Body of pancreas (tissue), 4 donors: ENCODE measurements around the gene NRG3. TPM values are rescaled to one million over a fixed set of nuclear protein-coding genes. Genes with fewer than 3 reads are reported as not detected.

Experiments used
- ATAC-seq: fragments of 150-250 bp; one replicate; pipeline ENCODE4 v1.9.1; 2016
- DNase-seq, 4 donors: peaks; one replicate each; pipeline ENCODE4 v3.0.0-alpha.2; 2019
- H3K27ac ChIP-seq, 4 donors: fragments of 200-600 bp; sonication (generic); 1 replicate in 3 of 4; 2 replicates in 1 of 4; pipeline versions ENCODE4 v1.5.1 to v1.6.1; 2016 to 2019; ENCODE audit warnings: mild to moderate bottlenecking in 1 of 4, mixed read lengths in 1 of 4, moderate library complexity in 1 of 4
- H3K27me3 ChIP-seq, 2 donors: fragments of 200-600 bp; sonication (generic); one replicate each; pipeline ENCODE4 v1.6.0; 2016; ENCODE audit warnings: mild to moderate bottlenecking in 1 of 2
- H3K36me3 ChIP-seq, 2 donors: fragments of 200-600 bp; sonication (generic); replicated peaks in 1 of 2; 2 replicates each; pipeline ENCODE4 v1.5.1; 2016; ENCODE audit warnings: low read depth in 2 of 2; ENCODE audit not compliant: insufficient read depth in 1 of 2
- H3K4me1 ChIP-seq: fragments of 200-600 bp; sonication (generic); one replicate; pipeline ENCODE4 v1.6.0; 2016
- H3K4me3 ChIP-seq, 2 donors: fragments of 200-600 bp; sonication (generic); 1 replicate in 1 of 2; 2 replicates in 1 of 2; pipeline ENCODE4 v1.5.1; 2016 to 2019
- H3K9me3 ChIP-seq, 3 donors: fragments of 200-600 bp; sonication (generic); 1 replicate in 2 of 3; 2 replicates in 1 of 3; pipeline ENCODE4 v1.5.1; 2016
- CTCF ChIP-seq, 7 experiments: fragments of 450-650 bp in 4 of 7; fragments of 200-600 bp in 3 of 7; sonication (generic) in 3 of 7; IDR thresholded peaks; one replicate each; pipeline ENCODE4 v1.5.1; 2016 to 2019; ENCODE audit warnings: antibody characterized with exemption in 7 of 7
- POLR2A ChIP-seq, 3 donors: fragments of 450-650 bp; IDR thresholded peaks; one replicate each; pipeline ENCODE4 v1.6.1; 2016; ENCODE audit warnings: antibody characterized with exemption in 3 of 3, mild to moderate bottlenecking in 2 of 3
- WGBS, 2 donors: methylation state at CpG; one replicate each; pipeline ENCODE4 v1.1.5; 2017; 5-methylcytosine and 5-hydroxymethylcytosine counted together
- intact Hi-C: fragments of 100-400 bp; cut with DNase I; formaldehyde crosslinking; loops from one replicate; pipeline ENCODE4 v1.15.1; 2023
- total RNA-seq, 2 donors: library from RNA; depleted of rRNA; stranded (reverse); fragments of >200 nt; gene quantifications; one replicate each; pipeline ENCODE4 v1.1.0, GENCODE V29; 2016

NRG3 gene
- total RNA-seq, 2 donors from 2014 or later, result 0.26 TPM; not detected in 1

GRCh38 chr10:82552267-82552666 lies 677.3 kb downstream of the NRG3 start:
- 93 to 98% methylated on average over 1 of the region's 1 CpG for WGBS, 2 donors
- DNase-seq, result no peak
- Histone ChIP-seq H3K4me1 (no peaks in the 10 kb centered on the region), H3K36me3 (no peaks in the 10 kb centered on the region), H3K27ac (no peak overlapping the region), H3K4me3 (no peak overlapping the region), H3K27me3 (no peaks in the 10 kb centered on the region), H3K9me3 (no peaks in the 10 kb centered on the region)
- TF ChIP-seq CTCF (IDR thresholded peaks at IDR 0.05), result no peak
- no peak for TF ChIP-seq POLR2A (IDR thresholded peaks at IDR 0.05)
- intact Hi-C loops, result no loop called here
- no peak for ATAC-seq

GRCh38 chr10:82554381-82554780 lies 679.4 kb downstream of the NRG3 start:
- Histone ChIP-seq H3K9me3 (no peaks in the 10 kb centered on the region), H3K36me3 (no peaks in the 10 kb centered on the region), H3K27ac (no peak overlapping the region), H3K4me1 (no peaks in the 10 kb centered on the region), H3K4me3 (no peak overlapping the region), H3K27me3 (no peaks in the 10 kb centered on the region)
- intact Hi-C loops, result no loop called here
- DNase-seq (no peak), ATAC-seq (no peak)
- 80 to 92% methylated on average over 3 of the region's 3 CpGs for WGBS, 2 donors
- TF ChIP-seq POLR2A (IDR thresholded peaks at IDR 0.05), result no peak
- no peak for TF ChIP-seq CTCF (IDR thresholded peaks at IDR 0.05)

GRCh38 chr10:82558014-82558607 lies 683.1 kb downstream of the NRG3 start:
- H3K27me3 ChIP-seq, result no peaks in the 10 kb centered on the region

GRCh38 chr10:82564353-82565196 lies 689.6 kb downstream of the NRG3 start:
- H3K9me3 ChIP-seq, result no peaks in the 10 kb centered on the region
- intact Hi-C loops, result no loop called here
- no peaks in the 10 kb centered on the region for H3K36me3 ChIP-seq
- H3K27ac ChIP-seq, result no peak overlapping the region
- TF ChIP-seq POLR2A (IDR thresholded peaks at IDR 0.05) (no peak), CTCF (IDR thresholded peaks at IDR 0.05) (no peak)
- no peaks in the 10 kb centered on the region for H3K4me1 ChIP-seq
- DNase-seq (no peak), ATAC-seq (no peak)
- H3K4me3 ChIP-seq, result no peak overlapping the region
- H3K27me3 ChIP-seq, result no peaks in the 10 kb centered on the region
- 77 to 80% methylated on average over 7 of the region's 7 CpGs for WGBS, 2 donors

More at GRCh38 chr10:82558014-82558607, 683.1 kb downstream of the NRG3 start:
- 65 to 87% methylated on average over 2 of the region's 2 CpGs for WGBS, 2 donors
- intact Hi-C loops, result no loop called here
- TF ChIP-seq POLR2A (IDR thresholded peaks at IDR 0.05), result no peak
- TF ChIP-seq CTCF (IDR thresholded peaks at IDR 0.05), result no peak
- no peak for ATAC-seq
- no peak for DNase-seq
- Histone ChIP-seq H3K9me3 (no peaks in the 10 kb centered on the region), H3K4me1 (no peaks in the 10 kb centered on the region), H3K27ac (no peak overlapping the region), H3K36me3 (no peaks in the 10 kb centered on the region), H3K4me3 (no peak overlapping the region)
